Measurements from ENCODE around the gene PSMA6.
"Not testable (repeated sequence)": the region's sequence is repeated elsewhere in the genome, so short reads cannot be mapped to it uniquely, and the experiment has no call there.

The PSMA6 gene

DNA sequence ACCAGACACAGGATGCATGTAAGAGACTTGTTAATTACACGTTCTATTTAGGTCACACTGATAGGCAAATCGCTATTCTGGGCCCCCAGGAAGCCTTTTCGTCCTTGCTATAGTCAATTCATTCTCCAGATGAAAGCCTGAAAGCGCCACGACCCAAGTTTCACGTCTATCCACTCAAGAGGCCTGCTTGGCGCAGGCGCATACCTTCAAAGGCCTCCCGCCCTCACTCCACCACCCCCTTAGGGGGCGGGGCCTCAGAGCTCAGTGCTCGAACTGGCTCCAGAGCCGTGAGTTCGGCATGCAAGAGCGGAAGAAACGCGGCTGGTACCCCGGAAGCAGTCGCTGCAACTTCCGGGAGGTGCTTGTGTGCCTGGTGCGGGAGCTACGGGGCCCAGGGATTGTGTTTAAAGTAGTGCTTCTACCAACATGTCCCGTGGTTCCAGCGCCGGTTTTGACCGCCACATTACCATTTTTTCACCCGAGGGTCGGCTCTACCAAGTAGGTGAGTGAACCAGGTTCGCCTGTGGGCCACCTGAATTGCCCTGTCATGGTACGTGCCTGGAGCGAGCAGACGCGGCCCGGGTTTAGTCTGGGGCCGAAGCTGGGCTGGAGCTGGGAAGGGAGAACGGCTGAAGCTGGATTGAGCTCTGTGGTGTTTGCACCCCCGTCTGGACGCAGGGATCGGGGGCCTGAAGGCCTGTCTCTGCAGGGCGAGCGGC lies at the start of gene PSMA6:
PSMA6 (plus strand) TSS at position 332 of the 719 bp plus-strand sequence; CDS start at position 427, 95 bp downstream.
- peak; percentile 97 to 99 for DNase-seq (ENCODE audit: low read depth in 2 of 2)

DNA sequence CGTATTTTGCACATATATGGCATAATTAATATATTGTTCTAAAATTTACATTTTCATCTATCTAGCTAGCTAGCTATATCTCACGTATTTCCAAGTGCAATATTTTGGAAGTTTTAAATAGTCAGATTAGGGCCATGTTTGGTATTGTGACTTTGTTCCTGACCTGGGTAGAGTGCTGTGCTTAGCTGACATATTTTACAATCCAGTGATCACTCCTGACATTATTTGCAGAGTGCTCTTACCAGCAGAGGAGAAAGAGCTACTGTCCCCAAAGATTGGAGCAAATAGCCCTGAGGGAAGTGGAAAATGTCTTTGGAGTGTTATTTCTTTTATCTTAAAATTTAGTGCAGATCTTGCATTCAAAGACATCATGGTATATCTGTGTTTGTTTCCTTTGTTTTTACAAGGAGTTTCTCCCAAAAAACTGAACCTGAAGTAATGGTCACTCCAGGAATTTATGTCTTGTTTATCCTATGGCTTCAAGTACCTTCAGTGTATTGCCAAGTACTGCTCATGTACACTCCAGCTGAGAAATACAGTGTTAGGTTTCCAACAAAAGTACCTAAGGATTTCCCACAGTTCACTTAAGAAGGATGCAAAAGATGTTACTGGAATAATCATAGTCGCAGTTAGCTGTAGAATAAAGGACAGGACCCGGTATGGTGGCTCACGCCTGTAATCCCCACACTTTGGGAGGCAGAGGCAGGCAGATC lies 49.4 kb upstream of the PSMA6 start:
- DNase-seq (ENCODE audit: low read depth in 2 of 2): no peak

DNA sequence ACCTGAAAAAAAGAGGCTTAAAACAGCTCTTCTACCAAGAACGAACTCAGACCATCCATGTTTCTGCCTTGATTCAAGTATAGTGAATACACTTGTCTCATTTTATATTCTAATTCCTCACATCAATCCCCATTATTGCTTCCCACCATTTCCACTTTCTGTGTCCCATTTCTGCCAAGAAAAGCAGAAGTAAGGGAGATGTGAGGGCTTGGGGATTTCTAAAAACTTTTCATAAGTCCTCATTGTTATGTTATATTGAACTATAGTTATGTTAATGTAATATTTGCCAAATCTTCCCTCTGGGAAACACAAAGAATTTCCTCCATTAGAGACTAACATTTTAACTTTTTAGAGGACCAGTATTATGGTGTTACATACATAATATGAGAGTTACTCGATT lies 48.2 kb upstream of the PSMA6 start:
- DNase-seq (ENCODE audit: low read depth in 2 of 2): no peak

DNA sequence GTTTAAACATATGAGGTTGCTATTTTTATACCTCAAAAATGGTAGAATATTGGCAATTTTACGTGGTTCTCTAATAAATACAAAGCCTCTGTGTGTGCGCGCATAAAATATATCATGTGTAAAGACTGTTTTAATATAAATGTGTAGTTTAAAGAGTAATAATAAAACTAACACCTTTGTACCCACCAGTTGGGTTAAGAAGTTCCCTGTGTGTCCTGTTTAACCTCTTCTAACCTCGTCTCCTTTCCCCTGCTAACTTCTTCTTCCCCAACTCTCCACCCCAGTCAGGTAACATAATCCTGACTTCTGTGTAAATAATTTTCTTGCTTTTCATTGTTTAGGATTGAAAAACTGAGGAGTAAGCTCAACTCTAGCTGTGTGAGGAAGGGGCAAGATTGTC lies 47.6 kb upstream of the PSMA6 start:
- no peak for DNase-seq (ENCODE audit: low read depth in 2 of 2)

DNA sequence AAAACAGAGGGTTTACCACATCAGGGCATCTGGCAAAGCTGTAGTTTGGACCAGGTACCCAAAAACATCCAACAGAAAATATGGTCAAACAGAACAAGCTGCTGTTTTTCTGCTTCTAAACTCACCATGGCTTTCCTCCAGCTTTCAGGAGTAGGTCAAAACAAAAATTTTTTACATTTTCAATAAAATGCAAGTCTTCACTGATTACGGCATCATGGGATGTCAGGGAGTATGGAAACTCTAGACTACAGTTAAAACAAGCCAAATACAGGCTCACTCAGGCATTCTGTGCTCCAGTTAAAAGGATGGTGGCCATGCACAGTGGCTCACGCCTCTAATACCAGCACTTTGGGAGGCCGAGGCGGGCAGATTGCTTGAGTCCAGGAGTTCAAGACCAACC lies 47.1 kb upstream of the PSMA6 start:
- no peak for DNase-seq (ENCODE audit: low read depth in 2 of 2)

DNA sequence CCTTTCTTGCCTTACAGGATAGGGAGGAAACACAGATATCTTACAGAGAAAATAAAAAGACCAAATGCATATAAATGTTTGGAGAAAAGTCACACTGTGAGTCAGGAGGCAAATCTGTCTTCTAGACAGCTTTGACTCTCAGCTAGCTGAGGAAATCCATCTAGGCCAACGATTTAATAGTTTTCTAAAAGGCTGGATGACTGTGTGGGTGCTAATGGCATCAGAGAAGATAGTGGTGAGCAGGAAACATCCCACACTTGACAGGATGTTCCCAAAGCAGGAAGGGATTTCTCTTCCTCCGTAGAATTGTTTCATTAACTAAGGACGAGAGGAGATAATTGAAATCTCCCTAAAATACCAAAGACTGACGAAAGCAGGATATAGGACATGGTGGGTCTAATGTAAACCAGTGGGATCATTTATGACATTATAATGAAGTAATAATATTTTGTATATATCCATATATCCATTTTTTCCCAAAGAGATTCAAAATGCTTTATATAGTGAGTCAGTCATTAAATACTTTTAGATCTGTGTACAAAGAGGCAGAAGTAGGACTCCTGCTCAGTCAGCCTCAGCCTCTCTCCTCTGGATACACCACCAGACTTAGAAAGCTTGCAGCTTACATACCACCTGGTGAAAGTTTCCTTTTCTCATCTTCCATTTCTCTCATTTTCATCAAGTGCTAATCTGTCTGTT lies 44.3 kb upstream of the PSMA6 start:
- no peak for DNase-seq (ENCODE audit: low read depth in 2 of 2)

DNA sequence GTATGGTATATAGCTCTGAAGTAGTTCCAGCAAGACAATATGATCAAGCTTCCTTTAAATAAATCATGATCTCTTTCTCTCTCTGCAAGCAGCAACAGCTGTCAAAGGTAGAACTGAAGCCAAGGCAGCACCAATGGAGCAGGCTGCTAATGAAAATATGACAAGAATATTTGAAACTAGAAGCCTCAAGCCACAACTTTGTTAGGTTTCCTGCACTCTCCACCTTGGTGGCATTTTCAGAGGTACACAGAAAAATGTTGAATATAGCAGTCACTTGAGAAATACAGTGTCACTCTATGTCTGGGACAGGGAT lies 43.8 kb upstream of the PSMA6 start:
- DNase-seq (ENCODE audit: low read depth in 2 of 2): no peak

DNA sequence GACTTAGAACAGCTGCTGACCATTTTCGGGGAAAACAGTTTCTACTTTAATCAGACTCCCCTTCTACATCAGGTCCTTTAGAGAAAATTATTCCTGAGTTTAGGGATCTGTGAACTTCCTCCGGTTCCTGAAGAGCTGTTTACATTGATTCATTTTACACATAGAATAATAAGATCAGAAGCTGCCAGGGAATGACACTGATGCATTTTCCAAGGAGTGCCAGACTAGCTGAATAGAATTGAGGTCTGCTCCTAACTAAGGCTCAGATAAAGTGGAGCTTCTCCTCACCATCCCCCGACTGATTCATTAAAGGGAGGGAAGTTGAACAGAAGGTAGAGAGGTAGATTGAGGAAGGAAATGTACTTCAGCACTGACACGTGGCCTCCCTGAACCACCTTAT lies 41.9 kb upstream of the PSMA6 start:
- DNase-seq (ENCODE audit: low read depth in 2 of 2): no peak

DNA sequence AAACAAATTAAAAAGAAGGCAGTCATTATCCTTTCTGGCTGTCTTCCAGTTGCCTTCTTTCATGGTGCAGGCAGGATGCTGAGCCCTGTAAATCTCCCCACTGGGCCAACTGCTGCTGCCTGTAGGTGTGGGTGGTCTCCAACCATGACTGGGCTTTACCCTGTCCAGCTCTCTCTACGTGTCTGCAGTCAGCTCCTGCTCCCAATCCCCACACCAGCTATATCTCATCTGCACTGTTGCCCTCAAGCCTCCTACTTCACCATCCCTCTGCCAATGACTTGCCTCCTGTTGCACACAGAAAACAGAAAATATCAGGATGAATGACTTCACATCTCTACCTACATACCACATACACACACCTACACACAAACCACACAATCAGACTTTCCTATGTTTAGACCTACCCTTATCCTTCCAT lies 39.7 kb upstream of the PSMA6 start:
- DNase-seq (ENCODE audit: low read depth in 2 of 2): no peak

DNA sequence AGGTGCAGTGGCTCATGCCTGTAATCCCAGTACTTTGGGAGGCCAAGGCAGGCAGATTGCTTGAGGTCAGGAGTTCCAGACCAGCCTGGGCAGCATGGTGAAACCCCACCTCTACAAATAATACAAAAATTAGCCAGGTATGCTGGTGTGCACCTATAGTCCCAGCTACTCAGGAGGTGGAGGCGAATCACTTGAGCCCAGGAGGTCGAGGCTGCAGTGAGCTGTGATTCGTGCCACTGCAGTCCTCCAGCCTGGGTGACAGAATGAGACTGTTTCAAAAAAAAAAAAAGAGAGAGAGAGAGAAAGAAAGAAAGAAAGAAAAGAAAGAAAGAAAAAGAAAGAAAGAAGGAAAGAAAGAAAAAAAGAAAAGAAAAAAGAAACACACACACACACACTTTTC lies 39.1 kb upstream of the PSMA6 start:
- DNase-seq (ENCODE audit: low read depth in 2 of 2): not testable (repeated sequence)

DNA sequence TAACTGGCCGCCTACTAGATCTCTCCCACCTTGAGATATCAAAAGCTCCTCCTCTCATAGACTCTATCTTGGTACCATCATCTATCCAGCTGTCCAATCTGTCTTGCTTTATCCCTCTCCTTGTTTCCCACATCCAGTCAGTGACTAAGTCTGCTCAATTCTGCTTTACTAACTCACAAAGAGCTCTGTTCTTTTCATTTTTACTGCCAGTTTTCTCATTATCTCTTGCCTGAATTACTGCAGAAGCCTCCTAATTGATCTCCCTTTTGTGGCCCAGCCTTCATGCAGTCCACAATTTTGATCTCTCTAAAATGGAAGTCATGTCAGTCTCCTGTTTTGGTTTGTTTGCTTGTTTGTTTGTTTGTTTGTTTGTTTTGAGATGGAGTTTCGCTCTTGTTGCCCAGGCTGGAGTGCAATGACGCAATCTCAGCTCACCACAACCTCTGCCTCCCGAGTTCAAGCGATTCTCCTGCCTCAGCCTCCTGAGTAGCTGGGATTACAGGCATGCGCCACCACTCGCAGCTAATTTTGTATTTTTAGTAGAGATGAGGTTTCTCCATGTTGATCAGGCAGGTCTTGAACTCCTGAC lies 38.1 kb upstream of the PSMA6 start:
- DNase-seq (ENCODE audit: low read depth in 2 of 2): not testable (repeated sequence)

DNA sequence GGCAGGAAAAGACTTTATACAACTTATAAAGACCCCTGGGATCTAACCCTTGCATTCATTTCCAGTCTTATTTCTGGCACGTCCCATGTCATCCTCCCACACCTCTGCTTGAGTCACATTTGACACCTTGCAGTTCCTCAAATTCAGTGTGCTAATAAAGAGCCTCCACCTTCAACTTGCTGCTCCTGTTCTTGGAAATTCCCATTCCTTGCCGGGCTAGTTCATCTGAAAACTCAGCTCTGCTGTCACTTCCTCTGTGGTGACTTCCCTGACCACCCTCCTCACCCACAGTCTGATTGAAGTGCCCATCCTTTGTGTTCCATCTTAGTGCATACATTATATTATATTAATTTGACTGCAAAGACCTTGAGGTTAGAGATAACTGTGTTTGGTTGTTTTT lies 37.4 kb upstream of the PSMA6 start:
- peak in 1 of 2 donors; percentile 16 for DNase-seq (ENCODE audit: low read depth in 2 of 2)

DNA sequence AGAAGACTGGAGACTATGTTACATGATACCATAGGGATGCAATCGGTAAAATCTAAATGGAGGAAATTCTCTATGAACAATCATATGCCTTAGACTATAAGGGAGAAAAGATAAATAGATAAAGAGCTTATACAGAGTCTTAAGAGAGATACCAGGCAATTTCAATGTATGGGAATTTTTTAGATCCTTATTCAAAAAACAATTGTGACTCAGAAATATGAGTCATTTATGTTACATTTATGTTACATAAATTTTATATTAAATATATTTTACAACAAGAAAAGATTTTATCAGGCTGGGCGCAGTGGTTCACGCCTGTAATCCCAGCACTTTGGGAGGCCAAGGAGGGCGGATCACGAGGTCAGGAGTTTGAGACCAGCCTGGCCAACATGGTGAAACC lies 36.5 kb upstream of the PSMA6 start:
- DNase-seq (ENCODE audit: low read depth in 2 of 2): no peak

DNA sequence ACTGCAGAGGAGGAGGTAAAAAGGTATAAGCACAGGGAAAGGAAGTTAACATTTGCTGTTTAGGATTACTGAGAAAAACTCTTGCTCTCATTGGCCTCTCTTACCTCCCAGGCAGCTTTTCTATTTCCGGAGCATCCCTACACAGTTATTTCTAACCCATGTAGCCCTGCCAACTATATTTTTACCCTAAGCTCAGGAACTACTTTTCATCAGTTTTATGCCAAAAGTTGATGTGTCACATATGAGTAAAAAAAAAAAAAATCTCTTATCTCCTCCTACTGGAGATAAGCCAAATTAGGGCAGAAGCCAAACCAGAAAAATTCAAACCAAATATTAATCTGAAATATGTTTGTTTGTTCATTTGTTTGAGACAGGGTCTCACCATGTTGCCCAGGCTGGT lies 34.4 kb upstream of the PSMA6 start:
- no peak for DNase-seq (ENCODE audit: low read depth in 2 of 2)

DNA sequence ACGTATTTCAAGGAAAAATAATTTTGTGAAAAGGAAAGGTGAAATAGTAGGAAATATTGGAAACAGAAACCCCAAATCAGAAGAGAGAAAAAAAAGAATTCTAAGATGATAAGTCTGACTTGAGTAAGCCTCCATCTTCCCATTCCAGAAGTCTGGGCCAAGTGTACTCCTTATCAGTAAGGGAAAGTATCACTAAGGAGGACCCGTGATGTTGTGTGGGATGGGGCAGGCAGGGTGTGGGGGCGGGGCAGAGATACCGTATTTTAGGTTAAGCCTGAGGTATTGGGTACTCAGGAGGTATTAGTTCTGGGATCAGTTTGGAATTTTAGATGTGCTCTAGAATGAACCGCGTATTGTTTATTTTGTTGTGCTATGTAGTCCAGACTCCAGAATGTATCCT lies 33.8 kb upstream of the PSMA6 start:
- no peak for DNase-seq (ENCODE audit: low read depth in 2 of 2)

DNA sequence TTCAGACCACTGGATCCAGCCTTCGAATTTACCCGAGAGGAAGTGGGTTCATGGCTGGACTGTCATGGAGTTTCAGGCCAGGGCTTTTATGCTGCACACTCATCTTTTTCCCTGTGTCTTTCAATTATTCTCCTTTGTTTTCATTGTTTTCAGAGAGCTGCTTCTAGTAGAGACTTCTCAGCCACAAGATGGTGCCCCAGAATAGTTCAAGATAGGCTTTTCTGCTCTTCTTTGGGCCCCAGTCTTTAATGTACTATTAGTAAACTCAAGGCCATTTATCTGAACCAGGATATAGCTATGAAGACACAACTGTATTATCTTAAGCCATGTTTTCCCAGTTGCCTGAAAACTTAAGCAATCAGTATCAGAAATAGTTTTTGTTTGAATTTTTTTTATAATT lies 30.4 kb upstream of the PSMA6 start:
- DNase-seq (ENCODE audit: low read depth in 2 of 2): no peak

DNA sequence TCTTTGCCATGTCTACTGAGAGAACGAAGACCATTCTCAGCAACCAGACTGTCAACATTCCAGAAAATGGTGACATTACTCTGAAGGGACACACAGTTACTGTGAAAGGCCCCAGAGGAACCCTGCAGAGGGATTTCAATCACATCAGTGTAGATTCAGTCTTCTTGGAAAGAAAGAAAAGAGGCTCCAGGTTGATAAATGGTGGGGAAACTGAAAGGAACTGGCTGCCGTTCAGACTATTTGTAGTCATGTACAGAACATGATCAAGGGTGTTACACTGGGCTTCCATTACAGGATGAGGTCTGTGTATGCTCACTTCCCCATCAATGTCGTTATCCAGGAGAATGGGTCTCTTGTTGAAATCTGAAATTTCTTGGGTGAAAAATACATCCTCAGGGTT lies 29.7 kb upstream of the PSMA6 start:
- DNase-seq (ENCODE audit: low read depth in 2 of 2): no peak

DNA sequence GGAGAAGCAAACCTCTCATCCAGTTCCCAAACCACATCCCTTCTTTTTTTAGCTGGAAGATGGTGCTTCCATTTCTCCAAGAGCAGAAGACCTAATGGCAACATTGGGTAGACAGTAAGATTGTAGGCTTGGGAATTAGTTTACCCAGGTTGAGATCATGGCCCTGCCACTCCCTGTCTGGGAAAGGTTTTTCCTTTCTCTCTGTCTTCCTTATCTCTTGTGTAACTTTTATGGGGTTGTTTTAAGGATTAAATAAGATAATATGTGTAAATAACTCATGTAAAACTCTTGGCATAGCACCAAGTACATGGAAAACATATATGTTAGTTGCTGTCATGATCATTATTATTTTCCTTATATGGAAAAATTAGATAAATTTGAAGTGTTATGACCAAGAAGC lies 23.2 kb upstream of the PSMA6 start:
- no peak for DNase-seq (ENCODE audit: low read depth in 2 of 2)

DNA sequence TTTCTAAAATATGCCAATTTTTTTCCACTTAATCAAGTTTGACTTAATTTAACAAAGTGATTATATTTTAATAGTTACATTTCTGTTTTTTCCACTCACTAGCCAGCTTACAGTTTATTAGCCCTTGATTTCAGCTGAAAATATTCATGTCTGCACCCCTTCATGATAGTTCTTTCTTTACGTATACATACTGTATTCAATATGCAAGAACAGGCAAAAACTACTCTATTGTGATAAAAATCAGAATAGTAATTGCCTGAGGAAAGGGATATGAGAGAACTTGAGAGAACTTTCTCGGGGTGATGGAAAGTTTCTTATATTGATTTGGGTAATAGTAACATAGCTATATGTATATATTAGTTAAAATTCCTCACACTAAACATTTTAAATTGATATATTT lies 17.4 kb upstream of the PSMA6 start:
- DNase-seq (ENCODE audit: low read depth in 2 of 2): no peak

DNA sequence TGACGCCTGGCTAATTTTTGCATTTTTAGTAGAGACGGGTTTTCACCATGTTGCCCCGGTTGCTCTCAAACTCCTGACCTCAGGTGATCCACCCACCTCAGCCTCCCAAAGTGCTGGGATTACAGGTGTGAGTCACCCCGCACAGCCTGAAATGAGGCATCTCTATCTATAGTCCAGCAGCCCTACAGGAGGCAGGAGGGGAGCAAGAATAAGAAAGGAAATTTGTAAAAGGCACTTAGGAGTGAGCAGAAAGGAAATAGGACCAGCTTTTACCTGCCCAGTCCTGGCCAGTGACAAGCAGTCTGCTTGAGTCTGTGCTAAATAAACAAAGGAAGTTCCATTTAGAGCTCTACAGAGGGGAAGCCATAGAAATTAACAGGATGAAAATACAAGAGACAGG lies 15.0 kb upstream of the PSMA6 start:
- DNase-seq (ENCODE audit: low read depth in 2 of 2): no peak

DNA sequence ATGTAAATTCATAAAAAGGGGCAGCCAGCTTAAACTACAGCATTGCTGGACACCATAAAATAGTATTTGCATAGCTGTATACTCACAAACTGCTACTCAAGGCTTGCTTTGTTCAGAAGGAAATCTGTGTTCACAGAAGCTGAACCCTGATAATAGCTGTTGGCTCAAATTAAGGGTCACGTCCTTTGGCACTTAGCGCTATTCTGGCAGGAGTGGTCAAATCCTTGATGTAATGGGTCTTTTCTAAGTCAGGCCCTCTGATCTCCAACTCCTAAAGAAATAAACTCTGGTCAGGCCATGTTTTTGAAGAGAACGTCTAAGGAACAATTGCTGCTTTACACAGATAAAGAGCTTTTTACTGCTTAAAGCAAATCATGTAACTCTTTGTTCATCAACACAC lies 12.8 kb upstream of the PSMA6 start:
- DNase-seq (ENCODE audit: low read depth in 2 of 2): no peak

DNA sequence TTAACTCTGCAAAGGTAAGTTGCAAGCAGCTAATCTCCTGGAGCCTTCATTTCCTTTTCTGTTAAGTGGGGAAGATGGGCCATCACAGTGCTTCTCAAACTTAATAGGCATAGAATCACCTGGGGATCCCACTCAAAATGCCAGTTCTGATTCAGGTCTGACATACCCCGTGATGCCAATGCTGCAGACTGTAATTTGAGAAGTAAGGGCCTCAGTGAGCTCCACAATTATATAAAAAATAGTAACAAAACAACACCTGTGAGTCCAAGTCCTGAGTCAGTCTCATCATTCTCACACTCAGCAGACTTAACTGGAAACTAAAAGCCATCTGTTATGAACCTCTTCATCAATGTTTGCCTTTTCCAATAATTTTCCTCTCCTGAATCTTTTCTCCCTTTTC lies 10.8 kb upstream of the PSMA6 start:
- no peak for DNase-seq (ENCODE audit: low read depth in 2 of 2)

DNA sequence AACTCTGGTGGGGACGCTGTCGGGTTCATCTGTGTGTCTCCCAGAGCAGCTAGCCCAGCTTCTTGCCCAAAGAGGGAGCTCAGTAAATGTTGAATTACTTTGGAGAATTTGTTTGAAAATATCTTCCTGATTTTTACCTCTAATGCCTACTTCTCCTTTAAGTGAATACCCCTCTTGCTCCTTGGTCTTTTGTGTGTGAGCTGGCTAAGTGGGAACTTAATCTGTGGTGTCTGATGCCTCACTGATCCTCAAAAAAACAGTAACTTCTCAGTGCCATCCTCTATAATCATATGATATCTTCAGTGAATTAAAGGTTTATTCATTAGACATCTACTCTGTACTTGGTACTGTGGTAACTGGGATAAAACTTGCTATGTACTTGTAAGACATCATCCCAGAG lies 7.7 kb upstream of the PSMA6 start:
- no peak for DNase-seq (ENCODE audit: low read depth in 2 of 2)

All from stimulated activated CD4-positive, alpha-beta T cell treated with anti-CD3 and anti-CD28 coated beads, Interleukin-4, amount 100 ng/mL, for 48 hours (primary cell).